NCI-H446 (cell line): Measurements from ENCODE around the gene POLE.

ENCODE experiments used
- DNase-seq, 2 experiments: peaks; one replicate each; lab custom pipeline; 2025; lab: John Stamatoyannopoulos, UW

POLE gene

DNA sequence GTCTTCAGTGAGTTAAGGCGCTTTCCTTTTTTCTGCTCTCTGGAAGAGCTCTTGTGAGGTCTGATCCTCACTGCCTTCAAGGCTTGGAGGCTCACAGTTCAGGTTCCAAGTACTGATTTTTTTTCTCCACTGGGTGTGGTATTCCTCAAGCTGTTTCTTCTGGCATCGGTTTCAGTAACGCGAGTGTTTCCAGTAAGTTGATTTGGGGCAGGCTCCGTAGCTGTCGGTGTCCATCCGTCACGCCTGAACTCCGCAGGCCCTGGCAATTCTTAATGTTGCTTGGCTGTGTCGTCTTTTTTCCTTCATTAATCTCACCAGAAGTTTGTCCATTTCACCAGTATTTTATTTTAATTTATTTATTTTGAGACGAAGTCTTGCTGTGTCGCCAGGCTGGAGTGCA is 107.4 kb downstream of the POLE start:
- no peak for DNase-seq

DNA sequence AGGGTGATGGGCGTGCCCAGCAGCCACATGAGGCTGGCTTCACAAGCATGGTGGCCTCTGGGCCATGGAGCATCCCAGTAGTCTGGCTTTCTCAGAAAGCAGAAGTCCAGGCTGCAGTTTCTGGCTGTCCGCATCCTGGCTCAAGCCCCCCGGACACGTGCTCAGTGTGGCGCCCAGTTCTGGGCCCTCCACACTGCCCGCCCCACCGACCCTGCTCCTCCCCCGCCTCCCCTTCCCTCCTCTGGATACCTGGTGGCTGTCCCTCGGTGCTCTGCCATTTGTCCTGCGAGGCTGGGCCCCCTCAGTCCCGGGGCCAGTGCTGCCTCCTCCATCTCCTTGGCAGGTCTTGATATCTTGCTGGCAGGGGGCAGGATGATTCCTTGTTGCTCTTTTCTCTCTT is 108.3 kb downstream of the POLE start:
- DNase-seq: no peak

DNA sequence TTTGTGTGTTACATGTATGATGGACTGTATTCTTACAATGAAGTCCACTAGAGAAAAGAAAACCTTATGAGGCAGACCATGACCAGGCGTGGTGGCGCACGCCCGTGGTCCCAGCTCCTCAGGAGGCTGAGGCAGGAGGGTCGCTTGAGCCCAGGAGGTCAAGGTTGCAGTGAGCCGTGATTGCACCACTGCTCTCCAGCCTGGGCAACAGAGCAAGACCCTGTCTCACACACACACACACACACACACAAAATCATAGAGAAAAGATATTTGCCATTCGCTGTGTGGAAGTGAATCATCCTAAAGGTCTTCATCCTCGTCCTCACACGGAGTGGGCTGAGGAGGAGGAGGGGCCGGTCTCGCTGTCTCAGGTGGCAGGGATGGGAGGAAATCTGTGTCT is 109.0 kb downstream of the POLE start:
- no peak for DNase-seq

DNA sequence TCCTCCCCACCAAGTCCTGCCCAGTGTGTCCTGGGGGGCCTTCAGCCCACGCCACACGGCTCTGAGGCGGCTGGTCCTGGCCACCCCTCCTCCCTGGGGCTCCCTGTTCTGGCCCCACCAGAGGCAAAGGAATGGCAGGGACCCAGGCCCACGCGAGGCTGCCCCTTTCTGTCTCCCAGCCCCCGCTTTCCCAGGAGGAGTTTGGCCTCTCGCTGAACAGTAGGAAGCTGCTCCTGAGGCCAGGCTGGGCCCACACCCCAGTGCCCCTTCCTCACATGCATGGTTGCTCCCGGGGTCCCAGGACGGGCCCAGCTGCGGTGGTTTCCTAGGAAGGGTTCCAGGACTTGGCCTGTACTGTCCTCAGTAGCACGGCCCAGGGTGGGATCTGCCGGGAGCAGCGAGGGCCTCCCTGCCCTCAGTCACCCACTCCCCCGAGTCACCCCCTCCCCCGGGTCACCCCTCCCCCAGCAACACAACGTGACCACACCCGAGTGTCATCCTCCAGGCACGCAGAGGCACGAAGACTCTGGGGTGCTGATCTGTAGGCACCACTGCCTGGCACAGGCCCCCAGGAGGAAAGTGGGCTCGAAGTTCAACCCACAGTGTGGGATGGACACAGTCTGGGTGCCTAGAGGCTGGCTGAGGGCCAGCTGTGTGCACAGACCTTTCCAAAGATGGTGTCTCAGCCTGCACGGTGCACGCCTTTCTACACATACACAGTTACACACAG is 109.8 kb downstream of the POLE start:
- no peak for DNase-seq

DNA sequence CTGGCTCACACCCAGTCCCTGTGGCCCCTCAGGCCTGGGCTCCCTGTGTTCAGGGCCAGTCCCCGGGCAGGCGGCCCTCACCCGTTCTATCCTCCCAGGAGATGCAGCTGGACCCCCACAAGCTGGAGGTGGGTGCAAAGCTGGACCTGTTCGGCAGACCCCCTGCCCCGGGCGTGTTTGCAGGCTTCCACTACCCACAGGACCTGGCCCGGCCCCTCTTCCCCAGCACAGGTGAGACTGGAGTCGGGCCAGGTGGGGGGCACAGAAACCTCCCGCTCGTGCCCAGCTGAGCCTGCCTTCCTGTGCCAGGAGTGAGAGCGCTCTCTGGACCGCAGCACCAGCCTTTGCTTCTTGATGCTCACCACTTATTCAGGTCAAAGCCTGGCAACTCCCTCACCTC is 110.4 kb downstream of the POLE start:
- no peak for DNase-seq

DNA sequence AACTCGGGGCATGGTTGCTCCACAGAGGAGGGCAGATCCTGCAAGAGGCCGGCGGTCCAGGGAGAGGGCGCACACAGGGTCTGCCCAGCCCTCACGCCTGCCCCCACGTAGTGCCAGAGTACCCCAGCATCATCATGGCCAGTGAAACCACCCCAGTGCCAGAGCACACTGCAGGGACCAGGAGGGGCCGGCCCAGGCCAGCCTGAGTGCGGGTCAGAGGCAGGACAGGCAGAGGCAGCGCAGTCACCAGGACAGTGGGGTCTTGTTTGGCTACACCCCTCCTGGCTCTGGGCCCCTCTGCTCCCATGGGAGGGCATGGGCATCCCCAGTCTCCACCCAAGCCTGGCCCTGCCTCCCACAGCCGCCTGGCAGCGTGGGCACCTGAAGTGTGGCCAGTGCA is 111.5 kb downstream of the POLE start:
- DNase-seq: no peak

DNA sequence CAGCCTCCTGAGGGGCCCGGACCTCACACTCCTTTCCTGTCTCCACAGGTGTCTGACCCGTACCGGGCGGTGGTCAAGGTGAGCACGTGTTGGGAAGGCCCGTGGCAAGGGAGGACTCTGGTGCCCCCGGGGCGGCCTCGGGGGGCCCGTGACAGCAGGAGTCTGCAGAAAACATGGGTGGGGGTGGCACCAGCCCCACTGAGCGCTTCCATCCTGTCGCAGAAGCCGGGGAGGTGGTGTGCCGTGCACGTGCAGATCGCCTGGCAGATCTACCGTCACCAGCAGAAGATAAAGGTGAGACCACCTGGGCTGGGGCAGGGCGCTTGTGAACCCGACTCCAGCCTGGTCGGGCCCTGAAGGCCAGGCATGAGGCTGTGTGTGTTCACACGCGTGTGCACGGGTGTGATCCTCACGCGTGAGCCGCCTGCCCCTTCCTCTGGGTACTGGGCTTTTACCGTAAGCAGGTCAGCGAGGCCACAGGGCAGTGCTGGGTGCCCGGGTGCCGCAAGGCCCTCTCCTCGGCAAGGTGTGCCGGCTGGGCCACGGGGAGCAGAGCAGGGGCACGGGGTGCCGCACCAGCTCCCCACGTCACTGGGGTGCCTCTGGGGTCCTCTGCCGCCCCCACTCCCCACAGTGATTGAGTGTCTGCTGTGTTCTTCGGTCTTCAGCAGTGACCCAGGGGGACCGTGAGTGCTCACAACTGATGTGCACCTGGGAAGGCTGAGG is 112.7 kb downstream of the POLE start:
- DNase-seq: no peak
